Activated CD4-positive, alpha-beta T cell treated with anti-CD3 and anti-CD28 coated beads for 36 hours (primary cell): ENCODE measurements around the gene WFS1. TPM values are rescaled to one million over a fixed set of nuclear protein-coding genes. Genes with fewer than 3 reads are reported as not detected.

ENCODE experiments used
- ATAC-seq: fragments of 200-7000 bp; cut with Tn5 transposase; one replicate; pipeline ENCODE4 v1.10.0; 2021; ENCODE audit warnings: mild to moderate bottlenecking, moderate library complexity
- CTCF ChIA-PET: fragments of 350-600 bp; sonication (Branson Sonifier 250); formaldehyde crosslinking; loops from one replicate; lab custom pipeline; 2021; ENCODE audit warnings: antibody characterized with exemption; lab: Charles Lee
- POLR2A ChIA-PET: fragments of 350-600 bp; sonication (Branson Sonifier 250); formaldehyde crosslinking; loops from one replicate; lab custom pipeline; 2021; ENCODE audit warnings: antibody characterized with exemption, inconsistent platforms; lab: Charles Lee
- DNase-seq: peaks from one replicate; pipeline ENCODE4 v3.0.0-alpha.2; 2020
- H3K27ac Mint-ChIP-seq: one replicate; pipeline ENCODE4 v1.8.0; 2021; ENCODE audit warnings: mixed read lengths
- H3K27me3 Mint-ChIP-seq: one replicate; pipeline ENCODE4 v1.8.0; 2021; ENCODE audit warnings: mixed read lengths
- H3K36me3 Mint-ChIP-seq: one replicate; pipeline ENCODE4 v1.8.0; 2021; ENCODE audit warnings: low read depth, mixed read lengths
- H3K4me1 Mint-ChIP-seq: one replicate; pipeline ENCODE4 v1.8.0; 2021; ENCODE audit warnings: mixed read lengths
- H3K4me3 Mint-ChIP-seq: one replicate; pipeline ENCODE4 v1.8.0; 2021; ENCODE audit warnings: mild to moderate bottlenecking, moderate library complexity, mixed read lengths
- H3K9me3 Mint-ChIP-seq: one replicate; pipeline ENCODE4 v1.8.0; 2021; ENCODE audit warnings: low read depth, mixed read lengths
- intact Hi-C, 2 experiments: fragments of 100-400 bp; cut with DNase I in 1 of 2; cut with micrococcal nuclease in 1 of 2; formaldehyde crosslinking; loops; one replicate each; pipeline versions ENCODE4 v1.14.2 to v1.15.1; 2022 to 2024; cut with DNase I, micrococcal nuclease
- total RNA-seq, 2 experiments: library from RNA; stranded (reverse); gene quantifications; one replicate each; pipeline ENCODE4 v1.2.3, GENCODE V29; 2021

The WFS1 gene
- total RNA-seq, 2 experiments from 2014 or later: 3.4 to 4.8 TPM

DNA sequence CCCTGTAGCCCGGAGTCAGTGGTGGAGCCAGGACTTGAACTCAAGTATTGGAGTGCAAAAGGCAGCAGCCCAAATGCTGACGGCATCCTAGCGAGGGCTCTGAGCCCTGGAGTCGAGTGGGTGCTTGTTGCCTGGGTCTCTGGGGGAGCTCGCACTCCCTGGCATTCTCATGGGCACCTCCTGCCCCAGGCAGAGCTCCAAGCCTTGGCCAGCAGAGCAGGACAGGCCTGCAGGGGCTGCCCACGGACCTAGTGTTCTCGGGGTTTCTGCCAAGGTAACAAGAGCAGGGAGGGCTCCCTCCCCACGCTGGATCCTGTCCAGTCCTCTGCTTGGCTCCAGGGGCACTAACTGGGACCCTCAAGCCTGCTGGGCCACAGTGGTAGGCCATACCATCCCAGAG, 17.6 kb upstream of the WFS1 start:
- CTCF ChIA-PET: interaction anchor here (0.7 to 7.9 kb wide), 3 partner anchors 44 to 78 kb away, joined by 3 to 157 read pairs (median 6); no protein-coding TSS in a partner anchor
- Mint-ChIP-seq H3K4me1 (no peaks in the 10 kb centered on the region), H3K4me3 (no peak overlapping the region), H3K27me3 (peaks cover 26% of the 10 kb centered on the region), H3K36me3 (no peaks in the 10 kb centered on the region), H3K9me3 (no peaks in the 10 kb centered on the region), H3K27ac (no peak overlapping the region)
- POLR2A ChIA-PET: no interaction called here
- ATAC-seq (no peak), DNase-seq (no peak)
- intact Hi-C loops: loop anchor here in 1 of 2 experiments (10.0 kb wide), 1 partner anchor 257 kb away; no protein-coding TSS in a partner anchor

DNA sequence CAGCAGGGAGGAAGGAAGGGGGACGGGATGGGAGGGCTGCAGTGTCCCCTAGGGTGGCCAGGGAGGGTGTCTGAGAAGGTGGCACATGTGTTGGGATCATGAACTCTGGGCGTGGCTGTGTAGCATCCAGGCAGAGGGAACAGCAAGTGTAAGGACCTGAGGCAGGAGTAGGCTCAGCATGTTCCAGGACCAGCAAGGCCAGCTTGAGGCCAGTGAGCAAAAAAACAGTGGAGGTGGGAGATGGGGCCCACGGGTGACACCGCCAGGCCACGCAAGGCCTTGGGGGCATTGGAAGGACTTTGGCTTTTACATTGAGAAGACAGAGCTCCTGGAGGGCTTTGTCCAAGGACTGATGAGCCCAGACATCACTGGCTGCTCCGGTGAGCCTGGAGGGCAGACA, 16.5 kb upstream of the WFS1 start:
- intact Hi-C loops: loop anchor here in 1 of 2 experiments (10.0 kb wide), 1 partner anchor 258 kb away; no protein-coding TSS in a partner anchor
- ATAC-seq (no peak), DNase-seq (no peak)
- H3K4me1 Mint-ChIP-seq: peaks cover 5% of the 10 kb centered on the region
- H3K27ac Mint-ChIP-seq: no peak overlapping the region
- CTCF ChIA-PET: interaction anchor here (0.5 to 7.9 kb wide), 3 partner anchors 17 to 233 kb away, joined by 3 to 157 read pairs (median 3); no protein-coding TSS in a partner anchor
- H3K4me3 Mint-ChIP-seq: no peak overlapping the region
- H3K36me3 Mint-ChIP-seq: no peaks in the 10 kb centered on the region
- H3K27me3 Mint-ChIP-seq: peaks cover 30% of the 10 kb centered on the region
- POLR2A ChIA-PET: no interaction called here
- H3K9me3 Mint-ChIP-seq: no peaks in the 10 kb centered on the region

DNA sequence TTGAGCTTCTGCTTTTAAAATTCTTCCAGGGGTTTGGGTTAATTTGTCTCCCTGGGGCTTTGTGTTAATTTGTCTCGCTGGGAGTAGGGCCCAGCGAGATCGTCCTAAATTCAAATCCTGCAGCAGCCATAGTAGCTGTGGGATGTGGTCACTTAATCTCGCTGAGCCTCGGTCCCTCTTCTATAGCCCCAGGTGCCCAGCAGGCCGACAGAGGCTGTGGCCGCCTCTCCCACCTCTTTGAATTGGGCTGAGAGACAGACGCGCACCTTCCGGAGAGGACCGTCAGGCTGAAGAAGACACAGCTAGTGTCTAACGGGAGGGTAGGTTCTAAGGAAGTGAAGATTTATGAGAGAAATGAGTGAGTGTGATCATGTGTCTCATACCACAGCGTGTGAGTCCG, 15.7 kb upstream of the WFS1 start:
- H3K4me1 Mint-ChIP-seq: peaks cover 5% of the 10 kb centered on the region
- H3K27ac Mint-ChIP-seq: no peak overlapping the region
- H3K9me3 Mint-ChIP-seq: no peaks in the 10 kb centered on the region
- H3K27me3 Mint-ChIP-seq: peaks cover 25% of the 10 kb centered on the region
- ATAC-seq (no peak), DNase-seq (no peak)
- intact Hi-C loops: loop anchor here in 1 of 2 experiments (10.0 kb wide), 1 partner anchor 259 kb away; no protein-coding TSS in a partner anchor
- ChIA-PET POLR2A (no interaction called here), CTCF (interaction anchor here (1.3 to 7.9 kb wide), 4 partner anchors 8 to 256 kb away, joined by 3 to 157 read pairs (median 4); no protein-coding TSS in a partner anchor)
- H3K36me3 Mint-ChIP-seq: no peaks in the 10 kb centered on the region
- no peak overlapping the region for H3K4me3 Mint-ChIP-seq

DNA sequence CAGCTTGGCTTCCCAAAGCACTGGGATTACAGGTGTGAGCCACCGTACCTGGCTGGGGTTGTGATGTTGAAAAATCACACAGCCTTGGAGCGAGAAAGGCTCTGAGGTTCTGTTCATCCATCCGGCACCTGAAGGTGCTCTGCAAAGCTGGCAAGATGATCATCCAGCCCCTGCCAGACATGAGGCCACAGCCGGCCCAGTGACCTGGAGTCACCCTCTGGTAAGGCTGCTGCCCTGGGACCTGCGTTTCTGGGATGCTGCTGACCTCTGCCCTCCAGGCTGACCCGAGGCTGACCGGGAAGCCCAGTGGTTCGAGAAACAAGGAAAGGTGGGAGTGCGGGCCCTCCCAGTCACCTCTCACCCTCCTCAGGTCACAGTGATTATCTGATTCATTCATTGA, 13.5 kb upstream of the WFS1 start:
- DNase-seq (no peak), ATAC-seq (no peak)
- CTCF ChIA-PET: interaction anchor here (0.6 to 1.3 kb wide), 3 partner anchors 32 to 75 kb away, joined by 3 to 4 read pairs (median 3); no protein-coding TSS in a partner anchor
- no peaks in the 10 kb centered on the region for H3K9me3 Mint-ChIP-seq
- no peak overlapping the region for H3K4me3 Mint-ChIP-seq
- no peak overlapping the region for H3K27ac Mint-ChIP-seq
- peaks cover 26% of the 10 kb centered on the region for H3K27me3 Mint-ChIP-seq
- intact Hi-C loops: loop anchor here in 1 of 2 experiments (10.0 kb wide), 1 partner anchor 261 kb away; no protein-coding TSS in a partner anchor
- POLR2A ChIA-PET: no interaction called here
- peaks cover 5% of the 10 kb centered on the region for H3K4me1 Mint-ChIP-seq
- H3K36me3 Mint-ChIP-seq: no peaks in the 10 kb centered on the region

DNA sequence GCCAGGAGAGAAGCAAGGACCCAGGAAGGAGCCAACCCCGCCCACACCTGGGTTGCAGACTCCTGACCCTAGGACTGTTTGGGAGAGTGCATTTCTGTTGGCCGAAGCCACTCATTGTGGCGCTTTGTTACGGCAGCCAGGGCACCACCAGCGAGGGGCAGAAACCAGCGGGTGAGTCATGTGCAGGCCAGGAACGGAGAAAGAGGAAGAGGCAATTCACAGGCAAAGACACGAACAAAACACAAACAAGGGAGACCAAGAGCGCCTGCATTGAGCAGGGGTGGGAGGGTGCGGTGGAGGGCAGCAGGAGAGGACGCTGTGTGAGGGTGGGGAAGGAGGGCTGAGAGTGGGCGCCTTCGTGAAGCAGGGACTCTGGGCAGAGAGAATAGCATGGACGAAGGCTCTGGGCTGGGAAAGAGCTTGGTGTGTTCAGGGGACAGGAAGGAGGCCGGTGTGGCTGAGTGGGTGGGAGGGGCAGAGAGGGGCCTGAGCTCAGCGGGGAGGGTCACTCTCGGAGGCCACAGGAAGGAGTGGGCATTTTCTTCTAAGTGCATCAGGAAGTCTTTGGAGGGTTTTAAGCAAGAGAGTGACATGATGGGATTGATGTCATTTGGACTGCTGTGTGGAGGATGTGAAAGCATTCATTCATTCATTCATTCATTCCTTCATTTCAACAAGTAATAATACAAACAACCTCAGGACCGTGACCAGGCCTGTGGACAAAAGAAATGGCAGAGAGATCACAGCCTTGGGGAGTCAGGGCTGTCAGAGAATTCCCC, 12.2 kb upstream of the WFS1 start:
- peaks cover 28% of the 10 kb centered on the region for H3K27me3 Mint-ChIP-seq
- ATAC-seq (no peak), DNase-seq (no peak)
- H3K27ac Mint-ChIP-seq: no peak overlapping the region
- ChIA-PET CTCF (no interaction called here), POLR2A (no interaction called here)
- no peak overlapping the region for H3K4me3 Mint-ChIP-seq
- no peaks in the 10 kb centered on the region for H3K9me3 Mint-ChIP-seq
- H3K36me3 Mint-ChIP-seq: no peaks in the 10 kb centered on the region
- intact Hi-C loops: loop anchor here in 1 of 2 experiments (10.0 kb wide), 1 partner anchor 263 kb away; no protein-coding TSS in a partner anchor
- H3K4me1 Mint-ChIP-seq: peaks cover 5% of the 10 kb centered on the region

DNA sequence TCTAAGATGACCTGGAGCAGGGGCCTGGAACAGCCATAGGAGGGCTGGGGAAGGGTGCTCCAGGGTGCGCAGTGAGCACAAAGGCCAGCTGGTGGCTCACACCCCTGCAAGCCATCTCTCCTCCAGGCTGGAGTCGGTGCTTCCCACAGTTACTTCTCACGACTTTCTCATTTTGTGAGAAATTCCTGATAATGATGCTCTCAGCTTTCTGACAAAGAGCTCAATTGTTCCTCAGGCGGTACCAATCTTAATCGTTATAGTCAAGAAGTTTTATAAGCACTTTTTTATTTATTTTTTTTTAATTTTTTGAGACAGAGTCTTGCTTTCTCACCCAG, 11.7 kb upstream of the WFS1 start:
- peaks cover 28% of the 10 kb centered on the region for H3K27me3 Mint-ChIP-seq
- no peaks in the 10 kb centered on the region for H3K36me3 Mint-ChIP-seq
- CTCF ChIA-PET: interaction anchor here (2.9 kb wide), 1 partner anchor 8 kb away, joined by 18 read pairs; no protein-coding TSS in a partner anchor
- peaks cover 5% of the 10 kb centered on the region for H3K4me1 Mint-ChIP-seq
- H3K27ac Mint-ChIP-seq: no peak overlapping the region
- DNase-seq: no peak
- POLR2A ChIA-PET: no interaction called here
- no peaks in the 10 kb centered on the region for H3K9me3 Mint-ChIP-seq
- intact Hi-C loops: loop anchor here in 1 of 2 experiments (10.0 kb wide), 1 partner anchor 263 kb away; no protein-coding TSS in a partner anchor
- no peak for ATAC-seq
- H3K4me3 Mint-ChIP-seq: no peak overlapping the region

DNA sequence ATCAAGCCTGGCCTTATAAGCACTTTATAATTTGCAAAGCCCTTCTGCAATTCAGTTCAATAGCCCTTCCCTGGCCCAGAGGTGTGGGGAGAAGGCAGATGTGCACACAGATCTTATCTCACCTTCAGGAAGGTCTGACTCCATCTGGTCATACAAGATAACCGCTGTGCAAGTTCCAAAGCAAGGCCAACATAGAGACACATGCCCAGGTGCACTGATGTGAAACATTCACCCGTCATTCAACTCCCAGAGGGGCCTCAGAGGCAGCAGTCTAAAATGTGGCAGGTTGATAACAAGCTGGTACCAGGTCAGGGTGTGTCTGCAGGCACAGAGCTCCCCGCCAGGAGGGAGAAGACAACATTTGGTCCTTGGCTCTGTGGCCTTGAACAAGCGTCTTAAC, 10.9 kb upstream of the WFS1 start:
- no peak for ATAC-seq

DNA sequence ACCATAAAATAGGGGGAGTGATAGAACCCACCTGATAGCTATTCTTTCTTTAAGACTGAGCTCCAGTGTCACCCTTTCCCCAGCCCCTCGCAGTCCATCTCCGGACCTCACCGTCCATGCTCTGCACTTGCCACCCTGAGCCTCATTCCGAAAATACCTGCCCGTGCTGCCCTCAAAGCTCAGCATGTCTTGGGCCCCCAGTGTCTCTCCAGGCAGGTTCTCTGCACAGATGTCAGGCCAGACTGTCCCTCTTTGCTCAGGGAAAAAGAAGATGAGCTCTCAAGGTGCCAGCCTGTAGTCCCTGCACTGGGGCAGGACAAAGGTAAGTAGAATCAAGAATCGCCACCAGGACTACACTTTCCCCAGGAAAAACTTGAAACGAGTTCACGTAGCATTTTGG, 9.8 kb upstream of the WFS1 start:
- Mint-ChIP-seq H3K27ac (no peak overlapping the region), H3K4me3 (no peak overlapping the region), H3K27me3 (peaks cover 26% of the 10 kb centered on the region), H3K4me1 (peaks cover 5% of the 10 kb centered on the region), H3K9me3 (no peaks in the 10 kb centered on the region), H3K36me3 (no peaks in the 10 kb centered on the region)
- POLR2A ChIA-PET: no interaction called here
- DNase-seq (no peak), ATAC-seq (no peak)
- CTCF ChIA-PET: interaction anchor here (0.8 to 2.9 kb wide), 4 partner anchors 10 to 71 kb away, joined by 3 to 18 read pairs (median 6); no protein-coding TSS in a partner anchor
- intact Hi-C loops: loop anchor here in 1 of 2 experiments (10.0 kb wide), 1 partner anchor 265 kb away; no protein-coding TSS in a partner anchor

More for the DNA sequence above, 10.9 kb upstream of the WFS1 start:
- CTCF ChIA-PET: interaction anchor here (2.9 kb wide), 1 partner anchor 8 kb away, joined by 18 read pairs; no protein-coding TSS in a partner anchor
- H3K36me3 Mint-ChIP-seq: no peaks in the 10 kb centered on the region
- no peak overlapping the region for H3K27ac Mint-ChIP-seq
- H3K4me1 Mint-ChIP-seq: peaks cover 5% of the 10 kb centered on the region
- no peak for DNase-seq
- no peak overlapping the region for H3K4me3 Mint-ChIP-seq
- peaks cover 28% of the 10 kb centered on the region for H3K27me3 Mint-ChIP-seq
- H3K9me3 Mint-ChIP-seq: no peaks in the 10 kb centered on the region
- POLR2A ChIA-PET: no interaction called here
- intact Hi-C loops: loop anchor here in 1 of 2 experiments (10.0 kb wide), 1 partner anchor 264 kb away; no protein-coding TSS in a partner anchor

DNA sequence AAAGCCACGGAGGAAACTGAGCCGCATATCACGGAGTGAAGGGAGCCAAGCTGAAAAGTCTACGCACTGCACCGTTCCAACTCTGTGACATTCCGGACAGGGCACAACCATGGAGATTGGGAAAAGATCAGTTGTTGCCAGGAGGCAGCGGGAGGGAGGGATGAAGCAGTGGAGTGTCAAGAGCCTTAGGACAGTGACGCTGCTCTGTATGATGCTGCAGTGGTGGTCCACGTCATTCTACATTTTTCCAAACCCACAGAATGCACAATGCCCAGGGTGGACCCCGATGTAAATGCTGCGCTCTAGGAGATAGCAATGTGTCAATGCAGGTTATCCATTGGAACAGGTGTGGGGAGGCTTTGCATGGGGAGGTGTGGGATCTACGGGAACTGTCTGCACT, 7.5 kb upstream of the WFS1 start:
- no peaks in the 10 kb centered on the region for H3K36me3 Mint-ChIP-seq
- ATAC-seq: no peak

DNA sequence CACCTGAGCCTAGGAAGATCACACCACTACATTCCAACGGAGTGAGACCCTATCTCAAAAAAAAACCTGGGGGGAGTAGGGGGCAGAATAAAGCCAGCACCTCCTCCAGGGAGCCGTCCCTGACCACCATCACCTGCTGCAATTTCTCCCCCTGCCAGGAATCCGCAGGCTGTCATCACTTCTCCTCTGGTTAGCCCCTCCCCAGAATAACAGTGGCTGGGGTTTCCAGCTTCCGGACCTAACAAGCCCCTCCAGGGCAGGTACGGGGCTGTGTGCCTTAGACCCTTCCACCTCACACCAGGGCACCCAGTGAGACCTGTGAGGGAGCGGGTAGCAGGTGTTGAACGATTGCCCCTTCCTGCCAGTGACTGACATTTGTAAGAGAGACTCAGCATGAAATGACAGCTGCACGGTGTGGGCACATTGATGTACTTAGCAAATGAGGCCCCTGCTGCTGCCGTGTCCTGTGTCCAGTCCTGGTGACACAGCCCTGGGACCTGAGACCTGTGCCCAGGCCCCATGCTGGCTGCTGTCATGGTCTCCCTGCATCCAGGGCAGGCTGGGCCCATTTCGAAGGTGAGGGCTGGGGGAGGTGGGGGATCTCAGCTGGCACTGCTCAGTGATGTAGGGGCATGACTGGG, 6.7 kb upstream of the WFS1 start:
- peaks cover 16% of the 10 kb centered on the region for H3K27me3 Mint-ChIP-seq
- ATAC-seq: no peak
- ChIA-PET POLR2A (no interaction called here), CTCF (no interaction called here)
- intact Hi-C loops: no loop called here
- peaks cover under 1% of the 10 kb centered on the region for H3K4me1 Mint-ChIP-seq
- no peak overlapping the region for H3K4me3 Mint-ChIP-seq
- no peaks in the 10 kb centered on the region for H3K36me3 Mint-ChIP-seq
- DNase-seq: no peak
- no peaks in the 10 kb centered on the region for H3K9me3 Mint-ChIP-seq
- H3K27ac Mint-ChIP-seq: no peak overlapping the region

More for the DNA sequence above, 7.5 kb upstream of the WFS1 start:
- DNase-seq: no peak
- Mint-ChIP-seq H3K4me1 (peaks cover 4% of the 10 kb centered on the region), H3K27me3 (peaks cover 18% of the 10 kb centered on the region), H3K4me3 (no peak overlapping the region), H3K9me3 (no peaks in the 10 kb centered on the region), H3K27ac (no peak overlapping the region)
- ChIA-PET POLR2A (no interaction called here), CTCF (interaction anchor here (1.1 kb wide), 1 partner anchor 12 kb away, joined by 6 read pairs; no protein-coding TSS in a partner anchor)
- intact Hi-C loops: no loop called here
